Urinary bladder (tissue), 4 donors: ENCODE data around the gene CFAP69. TPM values are rescaled to one million over a fixed set of nuclear protein-coding genes. Genes with fewer than 3 reads are reported as not detected.

Source experiments
- DNase-seq: peaks from one replicate; pipeline ENCODE4 v3.0.0-alpha.2; 2015; ENCODE audit errors: extremely low spot score
- H3K27ac ChIP-seq: one replicate; pipeline ENCODE4 v1.5.1; 2013; ENCODE audit warnings: low read depth, mild to moderate bottlenecking, moderate library complexity
- H3K36me3 ChIP-seq: one replicate; pipeline ENCODE4 v1.6.1; 2013; ENCODE audit warnings: mild to moderate bottlenecking, moderate library complexity; ENCODE audit not compliant: insufficient read depth
- H3K4me1 ChIP-seq: one replicate; pipeline ENCODE4 v1.6.1; 2013; ENCODE audit warnings: mild to moderate bottlenecking, moderate library complexity; ENCODE audit not compliant: insufficient read depth
- H3K4me3 ChIP-seq: one replicate; pipeline ENCODE4 v1.5.1; 2013; ENCODE audit warnings: low read depth, low read length
- WGBS: extraction: QIAGEN DNeasy Blood & Tissue Kit; methylation state at CpG from one replicate; pipeline ENCODE4 v1.1.7; 2013; 5-methylcytosine and 5-hydroxymethylcytosine counted together
- polyA plus RNA-seq: library from polyadenylated mRNA; stranded (reverse); fragments of 200-250 nt; gene quantifications from one replicate; pipeline ENCODE4 v1.2.3, GENCODE V29; 2013
- total RNA-seq: library from RNA; depleted of rRNA; stranded (reverse); fragments of >200 nt; gene quantifications from one replicate; pipeline ENCODE4 v1.2.3, GENCODE V29; 2014
- donor health status: healthy with polysubstance abuse.
- donor health status: healthy.

The CFAP69 gene
- total and polyA plus RNA-seq, 2 donors = 2.4 to 19.1 TPM

GRCh38 chr7:90269163-90269562, 24.2 kb downstream of the CFAP69 start:
- Histone ChIP-seq H3K27ac (no peak overlapping the region), H3K4me1 (no peaks in the 10 kb centered on the region), H3K36me3 (no peaks in the 10 kb centered on the region), H3K4me3 (no peak overlapping the region)
- 52% methylated on average over 1 of the region's 1 CpG for WGBS
- no peak for DNase-seq

DNA sequence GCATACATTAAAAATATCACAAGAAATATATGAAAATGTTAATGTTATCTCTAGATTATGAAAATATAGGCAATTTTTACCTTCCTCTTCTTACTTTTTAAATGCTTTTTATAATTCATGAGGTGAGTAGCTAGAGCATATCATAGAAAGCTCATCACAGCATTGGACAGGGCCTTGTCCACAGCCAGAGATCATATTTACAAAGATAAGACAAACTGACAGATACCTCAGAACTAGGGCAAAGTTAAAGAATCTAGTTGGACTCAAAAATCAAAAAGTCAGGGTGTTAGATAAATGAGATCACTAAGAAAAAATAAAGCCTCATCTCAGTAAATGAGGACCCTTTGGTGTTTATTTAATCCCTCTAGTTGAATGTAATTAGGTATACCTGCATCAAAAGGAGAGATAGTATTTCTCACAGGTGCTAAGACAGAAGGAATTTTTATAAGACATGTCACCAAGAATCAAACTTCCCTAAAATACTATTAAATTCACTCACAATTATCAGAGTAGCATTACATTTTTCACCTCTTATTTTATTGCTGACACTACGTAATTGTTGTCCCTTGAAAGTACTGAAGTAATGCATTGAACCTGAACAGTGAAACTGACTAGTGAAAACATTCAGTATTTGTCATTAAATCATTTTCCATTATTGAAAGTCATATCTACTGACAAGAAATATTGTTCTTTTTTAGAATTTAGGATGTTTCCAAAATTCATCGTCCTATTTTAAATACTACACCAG, 25.6 kb downstream of the CFAP69 start:
- Histone ChIP-seq H3K36me3 (no peaks in the 10 kb centered on the region), H3K27ac (no peak overlapping the region), H3K4me3 (no peak overlapping the region), H3K4me1 (no peaks in the 10 kb centered on the region)
- no peak for DNase-seq
- WGBS = 96% methylated on average over 2 of the region's 2 CpGs

GRCh38 chr7:90271753-90272152, 26.8 kb downstream of the CFAP69 start:
- Histone ChIP-seq H3K36me3 (no peaks in the 10 kb centered on the region), H3K27ac (no peak overlapping the region), H3K4me3 (no peak overlapping the region), H3K4me1 (no peaks in the 10 kb centered on the region)
- DNase-seq = no peak
- WGBS = 71% methylated on average over 2 of the region's 2 CpGs

DNA sequence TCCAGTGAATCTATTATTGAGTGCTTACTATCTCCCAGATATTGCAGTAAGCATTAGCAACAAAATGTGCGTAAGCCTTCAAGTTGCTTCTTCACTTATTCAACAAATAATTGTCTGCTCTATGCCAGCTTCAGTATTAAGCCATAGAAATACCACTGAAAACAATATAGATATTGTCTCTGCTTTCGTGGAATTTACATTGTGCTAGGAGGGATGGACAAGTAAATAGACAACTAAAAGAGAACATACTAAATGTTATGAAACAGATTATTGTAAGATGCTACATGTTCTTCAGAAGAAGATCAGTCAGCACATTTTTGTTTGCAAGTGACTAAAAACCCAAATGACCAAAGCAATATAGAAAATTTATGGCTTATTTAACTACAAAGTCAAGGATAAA, 27.3 kb downstream of the CFAP69 start:
- Histone ChIP-seq H3K4me1 (no peaks in the 10 kb centered on the region), H3K4me3 (no peak overlapping the region), H3K27ac (no peak overlapping the region), H3K36me3 (no peaks in the 10 kb centered on the region)
- no peak for DNase-seq
- WGBS = 91% methylated on average over 2 of the region's 2 CpGs

GRCh38 chr7:90274161-90274560, 29.2 kb downstream of the CFAP69 start:
- Histone ChIP-seq H3K4me3 (no peak overlapping the region), H3K4me1 (no peaks in the 10 kb centered on the region), H3K36me3 (no peaks in the 10 kb centered on the region), H3K27ac (no peak overlapping the region)
- no peak for DNase-seq

GRCh38 chr7:90276033-90276728, 31.2 kb downstream of the CFAP69 start:
- H3K4me1 ChIP-seq = no peaks in the 10 kb centered on the region
- WGBS = 68% methylated on average over 5 of the region's 5 CpGs

DNA sequence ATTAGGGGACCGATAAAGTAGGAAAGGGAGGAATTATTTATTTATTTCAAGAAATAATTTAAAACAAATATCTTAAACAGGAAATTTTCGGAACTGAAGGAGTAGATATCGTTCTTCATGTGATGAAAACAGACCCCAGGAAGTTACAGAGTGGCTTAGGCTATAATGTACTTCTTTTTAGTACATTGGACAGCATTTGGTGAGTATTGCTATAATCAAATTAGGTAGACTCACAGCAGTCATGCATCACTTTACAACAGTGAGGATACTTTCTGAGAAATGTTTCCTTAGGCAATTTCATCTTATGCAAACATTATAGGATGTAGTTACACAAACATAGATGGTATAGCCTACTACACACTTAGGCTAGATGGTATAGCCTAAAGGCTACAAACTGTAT, 43.2 kb downstream of the CFAP69 start:
- WGBS = 91% methylated on average over 3 of the region's 3 CpGs
- Histone ChIP-seq H3K36me3 (no peaks in the 10 kb centered on the region), H3K4me1 (no peaks in the 10 kb centered on the region), H3K4me3 (no peak overlapping the region), H3K27ac (no peak overlapping the region)
- DNase-seq = no peak

More at GRCh38 chr7:90276033-90276728, 31.2 kb downstream of the CFAP69 start:
- DNase-seq = no peak
- Histone ChIP-seq H3K36me3 (no peaks in the 10 kb centered on the region), H3K27ac (no peak overlapping the region), H3K4me3 (no peak overlapping the region)

DNA sequence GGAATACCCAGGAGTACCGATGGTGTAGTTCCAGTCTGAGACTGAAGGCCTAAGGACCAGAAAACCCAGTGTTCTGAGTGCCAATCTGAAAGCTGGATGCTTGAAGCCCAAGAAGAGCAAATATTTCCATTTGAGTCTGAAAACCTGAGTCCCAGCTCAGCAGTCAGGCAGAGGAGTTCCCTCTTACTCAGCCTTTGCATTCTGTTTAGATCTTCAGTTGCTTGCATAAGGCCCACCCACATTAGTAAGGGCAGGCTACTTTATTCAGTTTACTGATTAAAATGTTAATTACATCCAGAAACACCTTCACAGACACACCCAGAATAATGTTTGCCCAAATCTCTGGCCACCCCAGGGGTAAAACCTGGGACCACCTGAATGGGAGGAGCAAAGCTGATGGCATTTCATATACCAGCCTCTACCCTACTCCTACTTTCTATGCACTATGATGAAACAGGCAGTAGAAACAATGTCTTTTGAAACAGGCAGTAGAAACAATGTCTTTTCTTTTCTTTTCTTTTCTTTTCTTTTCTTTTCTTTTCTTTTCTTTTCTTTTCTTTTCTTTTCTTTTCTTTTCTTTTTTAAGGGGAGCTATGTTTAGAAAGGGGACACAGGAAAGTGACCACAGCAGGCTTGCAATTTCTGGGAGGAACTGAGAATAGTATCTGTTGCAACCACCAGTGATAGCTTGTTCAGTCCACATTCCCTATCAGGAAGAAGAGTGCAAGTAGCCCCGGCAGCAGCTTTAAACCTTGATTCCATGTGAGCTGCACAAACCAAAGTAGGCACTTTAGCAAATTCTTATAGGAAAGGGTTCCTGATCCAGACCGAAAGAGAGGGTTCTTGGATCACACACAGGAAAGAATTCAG, 45.5 kb downstream of the CFAP69 start:
- no peaks in the 10 kb centered on the region for H3K36me3 ChIP-seq
- no peaks in the 10 kb centered on the region for H3K4me1 ChIP-seq
- no peak for DNase-seq
- H3K4me3 ChIP-seq = no peak overlapping the region
- H3K27ac ChIP-seq = no peak overlapping the region
- 95% methylated on average over 3 of the region's 3 CpGs for WGBS

GRCh38 chr7:90298145-90299038, 53.4 kb downstream of the CFAP69 start:
- Histone ChIP-seq H3K36me3 (no peaks in the 10 kb centered on the region), H3K4me1 (no peaks in the 10 kb centered on the region), H3K4me3 (no peak overlapping the region), H3K27ac (no peak overlapping the region)
- 61% methylated on average over 5 of the region's 5 CpGs for WGBS
- DNase-seq = no peak

DNA sequence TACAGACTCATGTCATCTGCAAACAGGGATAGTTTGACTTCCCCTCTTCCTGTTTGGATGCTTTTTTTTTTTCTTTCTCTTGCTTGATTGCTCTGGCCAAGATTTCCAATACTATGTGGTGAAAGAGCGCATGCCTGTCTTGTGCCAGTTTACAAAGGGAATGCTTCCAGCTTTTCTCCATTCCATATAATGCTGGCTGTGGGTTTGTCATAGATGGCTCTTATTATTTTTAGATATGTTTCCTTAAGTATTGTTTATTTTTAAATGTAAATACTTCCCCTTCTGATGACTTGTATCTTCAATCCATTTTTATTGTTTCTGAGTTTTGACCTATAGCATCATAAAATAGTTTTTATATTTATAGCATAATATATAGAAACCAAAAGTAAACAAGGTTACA, 58.3 kb downstream of the CFAP69 start:
- no peak for DNase-seq
- H3K4me3 ChIP-seq = no peak overlapping the region
- H3K4me1 ChIP-seq = no peaks in the 10 kb centered on the region
- WGBS = 100% methylated on average over 1 of the region's 1 CpG
- H3K27ac ChIP-seq = no peak overlapping the region
- no peaks in the 10 kb centered on the region for H3K36me3 ChIP-seq

- no peak for DNase-seq
- Histone ChIP-seq H3K36me3 (no peaks in the 10 kb centered on the region), H3K4me1 (no peaks in the 10 kb centered on the region), H3K4me3 (no peak overlapping the region), H3K27ac (no peak overlapping the region)
- 87% methylated on average over 5 of the region's 5 CpGs for WGBS
These were observed 64.9 kb downstream of the CFAP69 start for GRCh38 chr7:90309872-90310271.

DNA sequence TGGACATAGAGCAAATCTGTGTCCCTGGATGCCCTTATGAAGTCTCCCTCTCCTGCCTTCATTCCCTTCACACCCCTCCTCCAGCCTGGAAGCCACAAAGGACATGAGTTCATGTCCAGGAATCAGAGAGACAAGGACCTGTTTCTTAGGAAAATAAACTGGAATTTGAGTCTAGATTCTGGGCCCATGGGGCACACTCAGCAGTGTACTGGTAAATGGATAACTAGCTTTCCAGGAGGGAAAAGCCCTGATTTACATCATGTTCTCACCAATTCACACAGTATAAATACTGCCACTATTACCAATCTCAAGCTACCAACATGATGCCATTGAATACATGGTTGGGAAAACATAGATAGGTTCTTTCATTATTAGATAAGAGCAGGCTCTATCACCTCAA, 66.2 kb downstream of the CFAP69 start:
- Histone ChIP-seq H3K4me3 (no peak overlapping the region), H3K27ac (no peak overlapping the region), H3K4me1 (no peaks in the 10 kb centered on the region), H3K36me3 (no peaks in the 10 kb centered on the region)
- DNase-seq = no peak

DNA sequence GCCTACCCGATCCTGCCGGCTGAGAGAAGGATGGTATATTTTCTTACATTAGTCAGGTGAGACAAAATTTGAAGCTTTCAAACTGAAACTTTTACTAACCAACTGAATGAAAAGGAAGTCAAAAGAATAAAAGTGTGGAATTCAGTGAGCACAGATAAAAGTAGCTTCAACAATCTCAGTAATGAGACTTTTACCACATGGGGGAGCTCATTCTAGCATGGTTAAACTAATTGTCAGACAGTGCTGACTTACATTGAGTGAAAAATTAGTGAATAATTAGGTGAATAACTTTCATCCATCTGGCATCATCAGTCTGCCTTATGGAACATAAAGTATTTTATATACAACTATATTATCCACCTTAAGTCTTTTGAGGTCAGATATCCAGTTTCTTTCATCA, 67.8 kb downstream of the CFAP69 start:
- H3K36me3 ChIP-seq = no peaks in the 10 kb centered on the region
- no peak overlapping the region for H3K27ac ChIP-seq
- no peak overlapping the region for H3K4me3 ChIP-seq
- H3K4me1 ChIP-seq = no peaks in the 10 kb centered on the region
- DNase-seq = no peak
- WGBS = 84% methylated on average over 2 of the region's 2 CpGs
